K562 (cell line): ENCODE results near the gene GAS2L2.

ENCODE experiments used
- EZH2 ChIP-seq: IDR thresholded peaks from 2 replicates; pipeline ENCODE4 v1.6.1; 2012; ENCODE audit warnings: low read depth, mild to moderate bottlenecking, inconsistent platforms, low read length, borderline replicate concordance
- SREBF1 ChIP-seq: fragments of 150-350 bp; IDR thresholded peaks from 2 replicates; pipeline ENCODE4 v1.6.1; 2014; ENCODE audit warnings: antibody characterized with exemption, low read depth, low read length, borderline replicate concordance
- ZEB2 ChIP-seq: fragments of 450-650 bp; IDR thresholded peaks from 2 replicates; pipeline ENCODE4 v1.6.1; 2016
- TF ChIP-seq, protein P1 (sequence below), 3 experiments: IDR thresholded peaks in 2 of 3; conservative IDR thresholded peaks in 1 of 3; 2 replicates each; pipeline ENCODE4 v1.5.1; 2011 to 2012; ENCODE audit warnings: low read length in 3 of 3, mild to moderate bottlenecking in 3 of 3, control low read depth in 2 of 3, improper control_type of control experiment in 1 of 3, inconsistent platforms in 1 of 3, low read depth in 1 of 3, mixed read lengths in 1 of 3, moderate library complexity in 1 of 3; ENCODE audit not compliant: insufficient read depth in 2 of 3

DNA sequence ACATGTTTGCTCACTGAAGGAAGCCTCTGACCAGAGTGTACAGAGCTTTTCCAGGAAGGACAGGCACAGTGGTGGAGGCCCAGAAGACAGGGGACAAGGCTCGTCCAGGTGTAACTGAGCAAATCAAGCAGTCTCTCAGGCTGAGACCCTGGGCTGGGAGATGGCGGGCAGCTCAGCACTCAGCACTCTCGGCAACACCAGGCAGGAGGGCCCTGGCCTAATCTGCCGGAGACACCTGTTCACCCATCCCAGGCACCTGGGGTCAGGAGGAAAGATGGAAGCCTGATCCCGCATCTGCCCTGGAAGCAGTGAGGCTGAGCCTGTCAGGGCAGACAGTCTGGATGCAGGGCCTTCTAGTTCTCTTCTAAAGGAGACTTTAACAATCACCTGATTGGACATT, 16.8 kb downstream of the GAS2L2 start:
- TF ChIP-seq, protein P1, sequence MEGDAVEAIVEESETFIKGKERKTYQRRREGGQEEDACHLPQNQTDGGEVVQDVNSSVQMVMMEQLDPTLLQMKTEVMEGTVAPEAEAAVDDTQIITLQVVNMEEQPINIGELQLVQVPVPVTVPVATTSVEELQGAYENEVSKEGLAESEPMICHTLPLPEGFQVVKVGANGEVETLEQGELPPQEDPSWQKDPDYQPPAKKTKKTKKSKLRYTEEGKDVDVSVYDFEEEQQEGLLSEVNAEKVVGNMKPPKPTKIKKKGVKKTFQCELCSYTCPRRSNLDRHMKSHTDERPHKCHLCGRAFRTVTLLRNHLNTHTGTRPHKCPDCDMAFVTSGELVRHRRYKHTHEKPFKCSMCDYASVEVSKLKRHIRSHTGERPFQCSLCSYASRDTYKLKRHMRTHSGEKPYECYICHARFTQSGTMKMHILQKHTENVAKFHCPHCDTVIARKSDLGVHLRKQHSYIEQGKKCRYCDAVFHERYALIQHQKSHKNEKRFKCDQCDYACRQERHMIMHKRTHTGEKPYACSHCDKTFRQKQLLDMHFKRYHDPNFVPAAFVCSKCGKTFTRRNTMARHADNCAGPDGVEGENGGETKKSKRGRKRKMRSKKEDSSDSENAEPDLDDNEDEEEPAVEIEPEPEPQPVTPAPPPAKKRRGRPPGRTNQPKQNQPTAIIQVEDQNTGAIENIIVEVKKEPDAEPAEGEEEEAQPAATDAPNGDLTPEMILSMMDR (IDR thresholded peaks at IDR 0.05 in 2 of 3, conservative IDR thresholded peaks at IDR 0.05 in 1 of 3; ENCODE audit: insufficient read depth in 2 of 3, low read depth in 1 of 3, low read length in 3 of 3) = no peak
- TF ChIP-seq SREBF1 (no peak), EZH2 (no peak), ZEB2 (no peak)
